ENCODE data around the gene PAK1. TPM values are rescaled to one million over a fixed set of nuclear protein-coding genes. Genes with fewer than 3 reads are reported as not detected.

Gene PAK1
- total and polyA plus RNA-seq, 10 of the 15 experiments (the other 5 are each of a cell fraction or from before 2014, with no cell fraction given) = 43.8 to 321 (median 110) TPM

- no peaks in the 10 kb centered on the region for H3K9me3 ChIP-seq (replicated peaks; ENCODE audit: control insufficient read depth, insufficient read depth, low read length)
- DNase-seq (ENCODE audit: low read depth, low spot score) (no peak), FAIRE-seq (no peak), ATAC-seq (no peak)
- no peaks in the 10 kb centered on the region for H3K4me1 ChIP-seq (ENCODE audit: control insufficient read depth, insufficient read depth, low read length)
- intact Hi-C loops (cut with micrococcal nuclease; ENCODE audit: unreplicated experiment) = no loop called here
- no TSS peak for BruUV-seq (replicated peaks)
- ChIA-PET POLR2A (interaction anchor here (1.1 kb wide), 1 partner anchor 173 kb away, joined by 5 read pairs; no protein-coding TSS in a partner anchor), RAD21 (ENCODE audit: unreplicated experiment) (no interaction called here), SMC1A (ENCODE audit: uncharacterized antibody, unreplicated experiment) (no interaction called here), CTCF (no interaction called here)
- no peak overlapping the region for H3K9ac ChIP-seq (ENCODE audit: control insufficient read depth, insufficient read depth, low read length)
- H2AFZ ChIP-seq (ENCODE audit: control insufficient read depth, low read depth, low read length) = no peak overlapping the region
- H3K27ac ChIP-seq (ENCODE audit: control insufficient read depth, insufficient read depth) = no peak overlapping the region
- no peaks in the 10 kb centered on the region for H4K20me1 ChIP-seq (ENCODE audit: control insufficient read depth, insufficient read depth)
- H3K79me2 ChIP-seq (ENCODE audit: control insufficient read depth, insufficient read depth, low read length) = no peaks in the 10 kb centered on the region
- TF ChIP-seq JUNB (IDR thresholded peaks at IDR 0.05) (no peak), ZNF274 (IDR thresholded peaks at IDR 0.05; ENCODE audit: insufficient read depth, insufficient read length) (no peak), SIX5 (IDR thresholded peaks at IDR 0.05; ENCODE audit: low read depth, low read length, severe bottlenecking) (no peak), IKZF2 (IDR thresholded peaks at IDR 0.05) (no peak), E4F1 (IDR thresholded peaks at IDR 0.05; ENCODE audit: borderline replicate concordance, partially characterized antibody) (no peak), PAX8 (IDR thresholded peaks at IDR 0.05) (no peak), ZNF622 (IDR thresholded peaks at IDR 0.05) (no peak), BACH1 (IDR thresholded peaks at IDR 0.05; ENCODE audit: borderline replicate concordance) (no peak), JUND (IDR thresholded peaks at IDR 0.05; ENCODE audit: low read depth, low read length) (no peak), EGR1 (IDR thresholded peaks at IDR 0.05; ENCODE audit: borderline replicate concordance in 1 of 2, low read depth in 2 of 2, low read length in 2 of 2) (no peak), FOXK2 (IDR thresholded peaks at IDR 0.05) (no peak)
- 29% methylated on average over 1 of the region's 1 CpG for WGBS (ENCODE audit: insufficient coverage, insufficient replicate concordance, low lambda C conversion rate, missing lambda C conversion rate)
- no peak overlapping the region for H3K4me2 ChIP-seq (ENCODE audit: control insufficient read depth, insufficient read depth)
- in situ Hi-C loops (cut with MboI) = no loop called here
- H3K27me3 ChIP-seq (replicated peaks in 1 of 2; ENCODE audit: control insufficient read depth in 2 of 2, insufficient read depth in 2 of 2, low read length in 1 of 2) = no peaks in the 10 kb centered on the region; a peak in 1 of 4 replicates
- peaks cover 1 to 3% of the 10 kb centered on the region in 2 experiments for H3K36me3 ChIP-seq (ENCODE audit: control insufficient read depth in 2 of 2, insufficient read depth in 2 of 2, low read length in 1 of 2)
- no peak overlapping the region for H3K4me3 ChIP-seq
Observed at GRCh38 chr11:77320351-77320750, 153.5 kb downstream of the PAK1 start.

All from GM12878 (cell line).